BJ (cell line): ENCODE results near the gene SETD3. TPM values are rescaled to one million over a fixed set of nuclear protein-coding genes. Genes with fewer than 3 reads are reported as not detected.

Experiments used
- CTCF ChIA-PET: fragments of 350-600 bp; formaldehyde crosslinking; extraction: SDS; loops from one replicate; lab custom pipeline; 2021; ENCODE audit warnings: antibody characterized with exemption, inconsistent platforms; lab: Yijun Ruan, JAX
- POLR2A ChIA-PET: fragments of 300-600 bp; sonication (Branson Sonifier 250); formaldehyde crosslinking; extraction: SDS; loops from one replicate; lab custom pipeline; 2021; ENCODE audit warnings: antibody characterized with exemption; lab: Charles Lee
- DNase-seq: peaks from one replicate; pipeline ENCODE4 v3.0.0-alpha.2; 2011; ENCODE audit warnings: low read depth
- H3K27me3 ChIP-seq: 2 replicates; pipeline ENCODE4 v1.6.0; 2011; ENCODE audit warnings: low read length; ENCODE audit not compliant: control insufficient read depth, insufficient read depth
- H3K36me3 ChIP-seq: 2 replicates; pipeline ENCODE4 v1.5.1; 2011; ENCODE audit warnings: low read length; ENCODE audit not compliant: control insufficient read depth, insufficient read depth
- H3K4me3 ChIP-seq: 2 replicates; pipeline ENCODE4 v1.5.1; 2011; ENCODE audit warnings: low read depth, mild to moderate bottlenecking, control low read depth, low read length
- polyA plus RNA-seq: library from polyadenylated mRNA; depleted of rRNA; stranded (reverse); fragments of >200 nt; gene quantifications from 2 replicates; pipeline ENCODE4 v1.2.3, GENCODE V29; 2011
- TF ChIP-seq, protein P1 (sequence below): IDR thresholded peaks from 2 replicates; pipeline ENCODE4 v1.5.1; 2011; ENCODE audit warnings: low read depth, mild to moderate bottlenecking, control low read depth, inconsistent platforms, low read length, moderate library complexity; ENCODE audit not compliant: insufficient read depth

Gene SETD3
- polyA plus RNA-seq, 1 experiment: 20.2 TPM

DNA sequence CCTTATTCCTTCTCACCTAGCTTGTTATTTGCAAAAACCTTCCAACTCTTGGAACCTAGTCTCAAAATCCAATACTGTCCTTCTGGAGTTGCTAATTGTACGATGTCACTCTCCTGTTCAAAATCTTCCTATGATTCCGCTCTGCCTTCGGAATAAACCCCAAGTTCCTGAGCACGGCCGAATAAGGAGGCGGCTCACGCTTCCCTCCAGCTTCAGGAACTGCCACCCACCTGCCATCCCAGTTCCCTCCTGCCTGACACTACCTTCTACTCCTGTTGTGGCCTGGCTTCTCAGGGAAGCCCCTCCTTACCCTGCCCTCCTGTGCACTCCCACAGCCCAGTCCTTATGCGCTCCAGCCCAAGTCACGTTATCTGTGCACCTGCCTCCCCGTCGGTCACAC lies 73.2 kb downstream of the SETD3 start:
- Histone ChIP-seq H3K36me3 (peaks cover 7% of the 10 kb centered on the region), H3K27me3 (no peaks in the 10 kb centered on the region), H3K4me3 (no peak overlapping the region)
- DNase-seq: no peak
- POLR2A ChIA-PET: no interaction called here
- TF ChIP-seq, protein P1, sequence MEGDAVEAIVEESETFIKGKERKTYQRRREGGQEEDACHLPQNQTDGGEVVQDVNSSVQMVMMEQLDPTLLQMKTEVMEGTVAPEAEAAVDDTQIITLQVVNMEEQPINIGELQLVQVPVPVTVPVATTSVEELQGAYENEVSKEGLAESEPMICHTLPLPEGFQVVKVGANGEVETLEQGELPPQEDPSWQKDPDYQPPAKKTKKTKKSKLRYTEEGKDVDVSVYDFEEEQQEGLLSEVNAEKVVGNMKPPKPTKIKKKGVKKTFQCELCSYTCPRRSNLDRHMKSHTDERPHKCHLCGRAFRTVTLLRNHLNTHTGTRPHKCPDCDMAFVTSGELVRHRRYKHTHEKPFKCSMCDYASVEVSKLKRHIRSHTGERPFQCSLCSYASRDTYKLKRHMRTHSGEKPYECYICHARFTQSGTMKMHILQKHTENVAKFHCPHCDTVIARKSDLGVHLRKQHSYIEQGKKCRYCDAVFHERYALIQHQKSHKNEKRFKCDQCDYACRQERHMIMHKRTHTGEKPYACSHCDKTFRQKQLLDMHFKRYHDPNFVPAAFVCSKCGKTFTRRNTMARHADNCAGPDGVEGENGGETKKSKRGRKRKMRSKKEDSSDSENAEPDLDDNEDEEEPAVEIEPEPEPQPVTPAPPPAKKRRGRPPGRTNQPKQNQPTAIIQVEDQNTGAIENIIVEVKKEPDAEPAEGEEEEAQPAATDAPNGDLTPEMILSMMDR: no peak
- CTCF ChIA-PET: interaction anchor here (1.7 to 13.5 kb wide), 2 partner anchors 8 to 15 kb away, joined by 8 to 193 read pairs; no protein-coding TSS in a partner anchor

DNA sequence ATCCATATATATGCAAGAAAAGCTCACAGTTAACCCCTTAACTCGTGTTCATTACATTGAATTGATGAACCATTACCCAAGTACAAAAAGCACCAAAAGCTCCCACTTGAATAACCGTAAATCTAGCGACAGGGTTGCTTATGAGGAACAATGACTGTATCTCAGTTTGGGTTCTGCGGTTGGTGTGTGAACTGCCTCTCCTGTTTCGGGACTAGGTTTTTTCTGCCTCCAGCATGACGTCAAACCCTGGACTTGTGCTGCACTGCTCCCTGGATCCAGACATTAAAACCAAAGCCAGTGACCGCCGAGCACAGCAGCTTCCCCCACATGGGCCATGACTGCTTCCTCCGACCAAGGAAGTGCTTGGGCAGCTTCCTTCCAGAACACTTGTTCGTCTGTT lies 77.7 kb downstream of the SETD3 start:
- DNase-seq: no peak
- H3K36me3 ChIP-seq: peaks cover 11% of the 10 kb centered on the region
- POLR2A ChIA-PET: no interaction called here

DNA sequence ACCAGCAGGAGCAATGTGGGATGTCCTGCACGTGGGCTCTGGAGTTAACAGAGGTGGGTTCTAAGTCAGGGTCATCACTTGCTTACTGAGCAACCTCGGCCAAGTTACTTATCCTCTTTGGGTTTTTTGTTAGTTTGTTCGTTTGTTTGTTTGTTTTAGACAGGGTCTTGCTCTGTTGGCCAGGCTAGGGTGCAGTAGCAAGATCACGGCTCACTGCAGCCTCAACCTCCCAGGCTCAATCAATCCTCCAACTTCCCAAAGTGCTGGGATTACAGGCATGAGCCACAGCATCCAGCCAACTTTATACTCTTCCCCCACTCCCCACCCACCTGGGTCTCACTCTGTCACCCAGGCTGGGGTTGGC lies 78.4 kb downstream of the SETD3 start:
- peaks cover 9% of the 10 kb centered on the region for H3K36me3 ChIP-seq
- POLR2A ChIA-PET: no interaction called here
- no peaks in the 10 kb centered on the region for H3K27me3 ChIP-seq
- H3K4me3 ChIP-seq: no peak overlapping the region
- CTCF ChIA-PET: interaction anchor here (4.1 to 4.4 kb wide), 2 partner anchors 10 to 13 kb away, joined by 27 to 28 read pairs; no protein-coding TSS in a partner anchor
- DNase-seq: no peak
- TF ChIP-seq, protein P1: no peak

More for the DNA sequence above, 77.7 kb downstream of the SETD3 start:
- TF ChIP-seq, protein P1: no peak
- no peaks in the 10 kb centered on the region for H3K27me3 ChIP-seq
- no peak overlapping the region for H3K4me3 ChIP-seq
- CTCF ChIA-PET: interaction anchor here (0.7 to 4.4 kb wide), 4 partner anchors 10 to 14 kb away, joined by 3 to 28 read pairs (median 16); no protein-coding TSS in a partner anchor

DNA sequence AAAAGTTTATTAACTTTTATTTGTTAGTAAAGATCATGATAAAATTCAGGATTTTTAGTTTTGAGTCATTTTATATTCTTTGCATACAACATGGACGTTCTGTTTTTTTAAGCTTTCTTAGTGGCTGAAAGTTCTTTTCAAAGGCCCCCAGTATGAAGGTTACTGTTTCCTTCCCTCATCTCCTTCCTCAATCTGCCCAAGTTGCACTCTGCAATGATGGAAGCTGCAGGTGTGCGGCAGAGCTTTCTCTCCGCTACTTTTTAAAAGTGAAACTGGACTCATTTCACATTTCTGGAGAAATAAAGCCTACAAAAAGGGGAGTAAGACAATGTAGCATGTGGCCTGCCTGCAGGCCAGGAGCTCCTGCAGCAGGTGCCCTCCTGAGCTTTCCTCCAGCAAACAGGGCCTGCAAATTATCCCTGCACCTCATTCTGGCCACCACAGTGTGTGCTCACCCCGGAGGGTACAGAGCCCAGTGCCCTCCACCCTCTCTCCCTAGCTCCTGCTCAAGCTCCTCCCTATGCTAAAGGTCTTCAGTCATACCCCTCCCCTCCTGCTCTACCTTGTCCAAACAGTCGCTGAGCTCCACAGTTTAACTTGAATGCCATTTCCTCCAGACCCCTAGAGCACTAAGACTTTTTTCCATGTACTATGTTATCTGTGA lies 78.9 kb downstream of the SETD3 start:
- no peak for DNase-seq
- H3K36me3 ChIP-seq: peaks cover 10% of the 10 kb centered on the region
- H3K4me3 ChIP-seq: no peak overlapping the region
- TF ChIP-seq, protein P1: no peak
- POLR2A ChIA-PET: no interaction called here
- CTCF ChIA-PET: interaction anchor here (4.1 to 4.4 kb wide), 2 partner anchors 9 to 12 kb away, joined by 27 to 28 read pairs; no protein-coding TSS in a partner anchor
- H3K27me3 ChIP-seq: no peaks in the 10 kb centered on the region

DNA sequence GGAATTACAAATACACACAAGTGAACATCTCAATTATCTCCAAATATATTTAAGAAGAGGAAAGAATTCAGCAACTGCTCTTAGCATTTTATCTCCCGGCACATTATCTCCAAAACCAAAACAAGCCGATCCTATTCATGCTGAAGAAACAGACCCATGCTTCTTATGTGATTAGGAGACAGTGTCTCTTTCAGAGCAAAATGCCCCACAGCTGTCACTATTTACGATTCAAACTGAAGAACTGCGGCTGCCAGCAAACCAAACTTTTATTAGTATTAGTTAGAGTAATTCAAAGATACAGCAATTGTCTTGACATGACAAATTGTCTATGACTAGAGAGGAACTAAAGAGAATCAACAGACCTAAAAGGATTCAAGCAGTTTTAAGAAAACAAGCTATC lies 79.4 kb downstream of the SETD3 start:
- Histone ChIP-seq H3K4me3 (no peak overlapping the region), H3K36me3 (peaks cover 10% of the 10 kb centered on the region), H3K27me3 (no peaks in the 10 kb centered on the region)
- ChIA-PET CTCF (interaction anchor here (4.1 to 4.4 kb wide), 2 partner anchors 9 to 12 kb away, joined by 27 to 28 read pairs; no protein-coding TSS in a partner anchor), POLR2A (no interaction called here)
- no peak for DNase-seq
- TF ChIP-seq, protein P1: no peak
